GM23338 (cell line): ENCODE measurements around the gene EXOSC1.

Experiments
- CREB1 ChIP-seq: fragments of 250-450 bp; sonication (Bioruptor Pico); IDR thresholded peaks from 2 replicates; pipeline ENCODE4 v1.5.0; 2020; ENCODE audit warnings: low read depth, mild to moderate bottlenecking, moderate library complexity
- CTCF ChIP-seq, 2 experiments: fragments of 200-600 bp in 1 of 2; sonication (generic) in 1 of 2; conservative IDR thresholded peaks; 2 replicates each; pipeline versions ENCODE4 v1.5.1 to v1.6.1; 2016 to 2017; ENCODE audit warnings: antibody characterized with exemption in 2 of 2, low read depth in 2 of 2, mild to moderate bottlenecking in 2 of 2, moderate library complexity in 1 of 2
- ETS1 ChIP-seq: IDR thresholded peaks from 2 replicates; pipeline ENCODE4 v1.6.1; 2016; ENCODE audit warnings: antibody characterized with exemption
- EZH2 ChIP-seq: fragments of 200-600 bp; sonication (generic); IDR thresholded peaks from one replicate; pipeline ENCODE4 v1.8.0; 2017; ENCODE audit warnings: antibody characterized with exemption, mild to moderate bottlenecking, low read depth; ENCODE audit not compliant: unreplicated experiment
- EZH2phosphoT487 ChIP-seq: fragments of 200-600 bp; sonication (generic); IDR thresholded peaks from one replicate; pipeline ENCODE4 v1.8.1; 2018; ENCODE audit warnings: antibody characterized with exemption; ENCODE audit not compliant: unreplicated experiment
- JUNB ChIP-seq: IDR thresholded peaks from one replicate; pipeline ENCODE4 v1.6.1; 2016; ENCODE audit warnings: antibody characterized with exemption; ENCODE audit not compliant: unreplicated experiment
- NANOG ChIP-seq: IDR thresholded peaks from 2 replicates; pipeline ENCODE4 v1.6.1; 2016; ENCODE audit warnings: antibody characterized with exemption, borderline replicate concordance
- POLR2AphosphoS5 ChIP-seq: IDR thresholded peaks from 2 replicates; pipeline ENCODE4 v1.6.1; 2016; ENCODE audit warnings: antibody characterized with exemption, low read depth
- REST ChIP-seq: IDR thresholded peaks from one replicate; pipeline ENCODE4 v1.6.1; 2018; ENCODE audit warnings: antibody characterized with exemption; ENCODE audit not compliant: unreplicated experiment
- STAT1 ChIP-seq: IDR thresholded peaks from one replicate; pipeline ENCODE4 v1.6.1; 2016; ENCODE audit warnings: antibody characterized with exemption; ENCODE audit not compliant: unreplicated experiment
- ZNF114 ChIP-seq: fragments of 250-450 bp; sonication (Bioruptor Pico); IDR thresholded peaks from 2 replicates; pipeline ENCODE4 v1.5.0; 2020; ENCODE audit warnings: mild to moderate bottlenecking, moderate library complexity
- ZNF331 ChIP-seq: fragments of 250-450 bp; sonication (Bioruptor Pico); IDR thresholded peaks from 2 replicates; pipeline ENCODE4 v1.5.0; 2020; ENCODE audit warnings: low read depth, mild to moderate bottlenecking, moderate library complexity
- ZNF462 ChIP-seq: fragments of 250-450 bp; sonication (Bioruptor Pico); IDR thresholded peaks from 2 replicates; pipeline ENCODE4 v1.5.0; 2020; ENCODE audit warnings: mild to moderate bottlenecking, moderate library complexity

- TF ChIP-seq CTCF (conservative IDR thresholded peaks at IDR 0.05; ENCODE audit: low read depth in 2 of 2) (no peak), REST (no peak), EZH2phosphoT487 (no peak), EZH2 (no peak), POLR2AphosphoS5 (no peak), STAT1 (no peak), JUNB (no peak), CREB1 (CRISPR knock-in tag) (no peak), ZNF331 (CRISPR knock-in tag) (no peak), ETS1 (no peak), ZNF462 (CRISPR knock-in tag) (no peak), NANOG (no peak), ZNF114 (CRISPR knock-in tag) (no peak)
These were observed 10.4 kb upstream of the EXOSC1 start for GRCh38 chr10:97456034-97456685.
